Gastrocnemius medialis (tissue), 4 donors: ENCODE data around the gene ENDOV. TPM values are rescaled to one million over a fixed set of nuclear protein-coding genes. Genes with fewer than 3 reads are reported as not detected.

ENCODE experiments used
- ATAC-seq, 2 donors: fragments of 150-250 bp; one replicate each; pipeline ENCODE4 v1.9.1; 2016
- DNase-seq, 2 donors: peaks; one replicate each; pipeline ENCODE4 v3.0.0-alpha.2; 2019
- H3K27ac ChIP-seq, 4 donors: fragments of 200-600 bp; sonication (generic); 1 replicate in 1 of 4; 2 replicates in 3 of 4; pipeline ENCODE4 v1.5.1; 2016 to 2018; ENCODE audit warnings: mild to moderate bottlenecking in 2 of 4, moderate library complexity in 1 of 4
- H3K27me3 ChIP-seq, 3 donors: fragments of 200-600 bp; sonication (generic) in 2 of 3; 1 replicate in 1 of 3; 2 replicates in 2 of 3; pipeline versions ENCODE4 v1.5.1 to v1.6.0; 2016 to 2019; ENCODE audit warnings: mild to moderate bottlenecking in 1 of 3, moderate library complexity in 1 of 3
- H3K36me3 ChIP-seq, 2 donors: fragments of 200-600 bp; sonication (generic) in 1 of 2; one replicate each; pipeline ENCODE4 v1.5.1; 2017 to 2018
- H3K4me1 ChIP-seq, 2 donors: fragments of 200-600 bp; sonication (generic) in 1 of 2; one replicate each; pipeline ENCODE4 v1.5.1; 2016 to 2017; ENCODE audit warnings: mild to moderate bottlenecking in 2 of 2
- H3K4me3 ChIP-seq, 4 donors: fragments of 200-600 bp; sonication (generic) in 3 of 4; 1 replicate in 1 of 4; 2 replicates in 3 of 4; pipeline ENCODE4 v1.5.1; 2016 to 2019; ENCODE audit warnings: mild to moderate bottlenecking in 2 of 4
- H3K9me3 ChIP-seq, 3 donors: fragments of 200-600 bp; sonication (generic) in 2 of 3; 1 replicate in 1 of 3; 2 replicates in 2 of 3; pipeline ENCODE4 v1.5.1; 2016 to 2019
- CTCF ChIP-seq, 5 experiments: fragments of 450-650 bp in 3 of 5; fragments of 200-600 bp in 2 of 5; sonication (generic) in 2 of 5; IDR thresholded peaks in 4 of 5; conservative IDR thresholded peaks in 1 of 5; 1 replicate in 4 of 5; 2 replicates in 1 of 5; pipeline ENCODE4 v1.5.1; 2016 to 2019; ENCODE audit warnings: antibody characterized with exemption in 5 of 5, mild to moderate bottlenecking in 3 of 5, moderate library complexity in 3 of 5
- POLR2A ChIP-seq, 2 donors: fragments of 450-650 bp; IDR thresholded peaks; one replicate each; pipeline ENCODE4 v1.6.1; 2017; ENCODE audit warnings: antibody characterized with exemption in 2 of 2, mild to moderate bottlenecking in 2 of 2, moderate library complexity in 2 of 2
- in situ Hi-C, 4 donors: fragments of 200-750 bp; cut with MboI; loops; one replicate each; pipeline versions ENCODE4 v1.15.0 to v1.8.0; 2017; ENCODE audit warnings: low sequenced_read_pairs in 4 of 4
- intact Hi-C: fragments of 100-400 bp; cut with DNase I; formaldehyde crosslinking; loops from one replicate; pipeline ENCODE4 v1.15.1; 2023; ENCODE audit warnings: low total_unique reads
- total RNA-seq, 4 donors: library from RNA; depleted of rRNA; stranded (reverse); fragments of >200 nt; gene quantifications; one replicate each; pipeline versions ENCODE4 v1.1.0 to v1.2.3, GENCODE V29; 2016

The ENDOV gene
- total RNA-seq, 4 donors from 2014 or later, result 9.1 to 24.1 (median 18.0) TPM

GRCh38 chr17:80454557-80455335, 39.8 kb downstream of the ENDOV start:
- Histone ChIP-seq H3K36me3 (no peaks in the 10 kb centered on the region), H3K4me1 (peaks cover 24 to 34% of the 10 kb centered on the region in 2 donors), H3K9me3 (no peaks in the 10 kb centered on the region), H3K27ac (peak overlapping the region; percentile 92 to 100 (median 98)), H3K27me3 (no peaks in the 10 kb centered on the region), H3K4me3 (peak overlapping the region; percentile 66 to 98 (median 89))
- ATAC-seq, result peak; percentile 78 to 79
- in situ Hi-C loops, result no loop called here
- TF ChIP-seq CTCF (IDR thresholded peaks at IDR 0.05 in 4 of 5, conservative IDR thresholded peaks at IDR 0.05 in 1 of 5) (peak in 1 of 5 experiments; percentile 24), POLR2A (IDR thresholded peaks at IDR 0.05) (peak; percentile 95 to 97)
- DNase-seq, result peak; percentile 93 to 95
- intact Hi-C loops, result loop anchor here (1.0 to 10.0 kb wide), 5 partner anchors 28 to 194 kb away; partner anchors contain the start of genes ENDOV, RNF213 and RPTOR

GRCh38 chr17:80455336-80455710, 40.4 kb downstream of the ENDOV start:
- peak; percentile 34 to 41 for ATAC-seq
- Histone ChIP-seq H3K27ac (peak overlapping the region; percentile 92 to 100 (median 98)), H3K4me1 (peaks cover 29 to 39% of the 10 kb centered on the region in 2 donors)

GRCh38 chr17:80455784-80456183, 40.8 kb downstream of the ENDOV start:
- peaks cover 33 to 43% of the 10 kb centered on the region in 2 donors for H3K4me1 ChIP-seq
- in situ Hi-C loops, result no loop called here
- ATAC-seq (no peak), DNase-seq (no peak)
- no peaks in the 10 kb centered on the region for H3K36me3 ChIP-seq
- H3K4me3 ChIP-seq, result peak overlapping the region; percentile 66 to 98 (median 89)
- H3K27me3 ChIP-seq, result no peaks in the 10 kb centered on the region
- intact Hi-C loops, result loop anchor here (2.0 to 10.0 kb wide), 5 partner anchors 29 to 403 kb away; partner anchors contain the start of genes RNF213 and RPTOR
- peak overlapping the region; percentile 92 to 100 (median 98) for H3K27ac ChIP-seq
- TF ChIP-seq CTCF (IDR thresholded peaks at IDR 0.05 in 4 of 5, conservative IDR thresholded peaks at IDR 0.05 in 1 of 5) (no peak), POLR2A (IDR thresholded peaks at IDR 0.05) (no peak)
- no peaks in the 10 kb centered on the region for H3K9me3 ChIP-seq

More at GRCh38 chr17:80455336-80455710, 40.4 kb downstream of the ENDOV start:
- H3K4me3 ChIP-seq, result peak overlapping the region; percentile 66 to 98 (median 89)
- no peaks in the 10 kb centered on the region for H3K36me3 ChIP-seq
- no peaks in the 10 kb centered on the region for H3K27me3 ChIP-seq
- TF ChIP-seq POLR2A (IDR thresholded peaks at IDR 0.05), result no peak
- TF ChIP-seq CTCF (IDR thresholded peaks at IDR 0.05 in 4 of 5, conservative IDR thresholded peaks at IDR 0.05 in 1 of 5), result no peak
- DNase-seq, result peak in 1 of 2 donors; percentile 25
- no peaks in the 10 kb centered on the region for H3K9me3 ChIP-seq
- intact Hi-C loops (loop anchor here (2.0 to 10.0 kb wide), 4 partner anchors 29 to 193 kb away; partner anchors contain the start of genes RNF213 and RPTOR), in situ Hi-C loops (no loop called here)

- Histone ChIP-seq H3K27ac (peak overlapping the region; percentile 92 to 100 (median 98)), H3K9me3 (no peaks in the 10 kb centered on the region), H3K4me3 (peak overlapping the region; percentile 66 to 98 (median 89)), H3K27me3 (no peaks in the 10 kb centered on the region), H3K36me3 (no peaks in the 10 kb centered on the region), H3K4me1 (peaks cover 39 to 51% of the 10 kb centered on the region in 2 donors)
- in situ Hi-C loops (no loop called here), intact Hi-C loops (loop anchor here (2.0 to 10.0 kb wide), 3 partner anchors 88 to 402 kb away; partner anchors contain the start of genes RNF213 and RPTOR)
- peak; percentile 61 to 65 for ATAC-seq
- TF ChIP-seq CTCF (IDR thresholded peaks at IDR 0.05 in 4 of 5, conservative IDR thresholded peaks at IDR 0.05 in 1 of 5), result no peak
- TF ChIP-seq POLR2A (IDR thresholded peaks at IDR 0.05), result peak; percentile 48 to 60
- peak; percentile 89 to 92 for DNase-seq
Observed at GRCh38 chr17:80456465-80457235, 41.7 kb downstream of the ENDOV start.
